SU-DHL-6 (cell line): ENCODE results near the gene PPEF2.

Experiments
- H2AFZ ChIP-seq: fragments of 200-600 bp; sonication (generic); 2 replicates; pipeline ENCODE4 v1.6.1; 2014; ENCODE audit warnings: low read depth, mild to moderate bottlenecking, moderate library complexity, mixed read lengths, antibody characterized with exemption, low read length; ENCODE audit not compliant: severe bottlenecking
- H3F3A ChIP-seq: fragments of 200-600 bp; shearing (Covaris generic); 2 replicates; pipeline ENCODE4 v1.6.0; 2016; ENCODE audit warnings: antibody characterized with exemption, mild to moderate bottlenecking; ENCODE audit not compliant: insufficient read depth
- H3K27ac ChIP-seq: fragments of 200-600 bp; sonication (generic); 2 replicates; pipeline ENCODE4 v1.5.1; 2016; ENCODE audit warnings: low read depth, mild to moderate bottlenecking, low read length, moderate library complexity, mixed read lengths
- H3K27me3 ChIP-seq: fragments of 200-600 bp; sonication (generic), shearing (Covaris generic); 2 replicates; pipeline ENCODE4 v1.6.0; 2014; ENCODE audit warnings: mild to moderate bottlenecking, low read length
- H3K36me3 ChIP-seq: fragments of 200-600 bp; sonication (generic); 2 replicates; pipeline ENCODE4 v1.6.1; 2014; ENCODE audit warnings: mild to moderate bottlenecking, low read length, mixed read lengths
- H3K4me2 ChIP-seq: fragments of 300-600, 200-600 bp; shearing (Covaris generic), sonication (generic); 2 replicates; pipeline ENCODE4 v1.6.0; 2014; ENCODE audit warnings: low read length, low read depth, mild to moderate bottlenecking; ENCODE audit not compliant: poor library complexity, severe bottlenecking
- H3K4me3 ChIP-seq: fragments of 200-600 bp; sonication (generic); 2 replicates; pipeline ENCODE4 v1.5.1; 2014; ENCODE audit warnings: antibody characterized with exemption, low read length, mild to moderate bottlenecking, mixed read lengths; ENCODE audit not compliant: insufficient read depth, poor library complexity, severe bottlenecking
- H3K79me2 ChIP-seq: fragments of 200-600 bp; sonication (generic); 2 replicates; pipeline ENCODE4 v1.6.1; 2014; ENCODE audit warnings: mild to moderate bottlenecking, low read length, moderate library complexity; ENCODE audit not compliant: insufficient read depth
- H3K9ac ChIP-seq: fragments of 200-600 bp; sonication (generic); 2 replicates; pipeline ENCODE4 v1.7.0; 2014; ENCODE audit warnings: mild to moderate bottlenecking, low read length
- H3K9me2 ChIP-seq: fragments of 200-600 bp; sonication (generic); replicated peaks from 2 replicates; pipeline ENCODE4 v1.6.1; 2014; ENCODE audit warnings: low read length; ENCODE audit not compliant: insufficient read depth
- H3K9me3 ChIP-seq: fragments of 200-600 bp; sonication (generic); 2 replicates; pipeline ENCODE4 v1.6.1; 2014; ENCODE audit warnings: low read length, mixed read lengths; ENCODE audit not compliant: insufficient read depth
- H4K20me1 ChIP-seq: fragments of 200-600 bp; sonication (generic); 2 replicates; pipeline ENCODE4 v1.6.1; 2014; ENCODE audit warnings: low read depth, mild to moderate bottlenecking, antibody characterized with exemption, low read length, moderate library complexity, mixed read lengths
- EZH2phosphoT487 ChIP-seq: fragments of 200-600 bp; sonication (generic), shearing (Covaris generic); conservative IDR thresholded peaks from 2 replicates; pipeline ENCODE4 v1.6.1; 2018; ENCODE audit warnings: mild to moderate bottlenecking, antibody characterized with exemption, low read length, moderate library complexity, mixed read lengths
- TF ChIP-seq, protein P1 (sequence below): fragments of 200-600 bp; sonication (generic); IDR thresholded peaks from one replicate; pipeline ENCODE4 v1.5.1; 2017; ENCODE audit warnings: antibody characterized with exemption, mild to moderate bottlenecking, low read length, moderate library complexity; ENCODE audit not compliant: insufficient read depth, poor library complexity, severe bottlenecking

The PPEF2 gene, protein sequence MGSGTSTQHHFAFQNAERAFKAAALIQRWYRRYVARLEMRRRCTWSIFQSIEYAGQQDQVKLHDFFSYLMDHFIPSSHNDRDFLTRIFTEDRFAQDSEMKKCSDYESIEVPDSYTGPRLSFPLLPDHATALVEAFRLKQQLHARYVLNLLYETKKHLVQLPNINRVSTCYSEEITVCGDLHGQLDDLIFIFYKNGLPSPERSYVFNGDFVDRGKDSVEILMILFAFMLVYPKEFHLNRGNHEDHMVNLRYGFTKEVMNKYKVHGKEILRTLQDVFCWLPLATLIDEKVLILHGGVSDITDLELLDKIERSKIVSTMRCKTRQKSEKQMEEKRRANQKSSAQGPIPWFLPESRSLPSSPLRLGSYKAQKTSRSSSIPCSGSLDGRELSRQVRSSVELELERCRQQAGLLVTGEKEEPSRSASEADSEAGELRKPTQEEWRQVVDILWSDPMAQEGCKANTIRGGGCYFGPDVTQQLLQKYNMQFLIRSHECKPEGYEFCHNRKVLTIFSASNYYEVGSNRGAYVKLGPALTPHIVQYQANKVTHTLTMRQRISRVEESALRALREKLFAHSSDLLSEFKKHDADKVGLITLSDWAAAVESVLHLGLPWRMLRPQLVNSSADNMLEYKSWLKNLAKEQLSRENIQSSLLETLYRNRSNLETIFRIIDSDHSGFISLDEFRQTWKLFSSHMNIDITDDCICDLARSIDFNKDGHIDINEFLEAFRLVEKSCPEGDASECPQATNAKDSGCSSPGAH

DNA sequence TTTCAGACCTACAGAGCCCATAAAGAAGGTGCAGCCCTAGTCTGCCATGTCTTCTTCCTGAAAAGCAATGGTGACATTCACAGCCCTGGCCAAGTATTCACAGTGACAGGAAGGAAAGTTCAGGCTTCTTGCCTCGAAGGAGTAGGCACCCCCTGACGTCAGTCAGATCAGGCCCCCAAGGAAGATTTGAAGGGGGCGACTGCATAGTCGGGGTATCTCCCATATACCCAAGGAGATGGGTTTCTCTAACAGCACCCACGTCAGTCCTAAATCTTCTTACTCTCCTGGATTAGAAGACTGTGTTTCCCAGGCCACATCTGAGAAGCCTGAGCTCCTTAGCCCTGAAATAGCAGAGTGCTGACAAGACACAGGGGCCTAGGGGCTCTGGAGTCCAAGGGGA lies at the start of gene PPEF2:
Gene PPEF2 (minus strand): TSS at position 101 of the 400 bp plus-strand sequence. CDS start 6,127 bp downstream, outside the sequence.
- no peak within 1 kb of the TSS for H3K4me2 ChIP-seq
- no peak within 1 kb of the TSS for H2AFZ ChIP-seq
- no peaks in the 10 kb centered on the region for H3K27me3 ChIP-seq
- H3K9me2 ChIP-seq: no peaks in the 10 kb centered on the region
- no peaks in the 10 kb centered on the region for H4K20me1 ChIP-seq
- H3F3A ChIP-seq: no peaks in the 10 kb centered on the region
- TF ChIP-seq EZH2phosphoT487: no peak
- TF ChIP-seq, protein P1, sequence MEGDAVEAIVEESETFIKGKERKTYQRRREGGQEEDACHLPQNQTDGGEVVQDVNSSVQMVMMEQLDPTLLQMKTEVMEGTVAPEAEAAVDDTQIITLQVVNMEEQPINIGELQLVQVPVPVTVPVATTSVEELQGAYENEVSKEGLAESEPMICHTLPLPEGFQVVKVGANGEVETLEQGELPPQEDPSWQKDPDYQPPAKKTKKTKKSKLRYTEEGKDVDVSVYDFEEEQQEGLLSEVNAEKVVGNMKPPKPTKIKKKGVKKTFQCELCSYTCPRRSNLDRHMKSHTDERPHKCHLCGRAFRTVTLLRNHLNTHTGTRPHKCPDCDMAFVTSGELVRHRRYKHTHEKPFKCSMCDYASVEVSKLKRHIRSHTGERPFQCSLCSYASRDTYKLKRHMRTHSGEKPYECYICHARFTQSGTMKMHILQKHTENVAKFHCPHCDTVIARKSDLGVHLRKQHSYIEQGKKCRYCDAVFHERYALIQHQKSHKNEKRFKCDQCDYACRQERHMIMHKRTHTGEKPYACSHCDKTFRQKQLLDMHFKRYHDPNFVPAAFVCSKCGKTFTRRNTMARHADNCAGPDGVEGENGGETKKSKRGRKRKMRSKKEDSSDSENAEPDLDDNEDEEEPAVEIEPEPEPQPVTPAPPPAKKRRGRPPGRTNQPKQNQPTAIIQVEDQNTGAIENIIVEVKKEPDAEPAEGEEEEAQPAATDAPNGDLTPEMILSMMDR: no peak
- no peaks in the 10 kb centered on the region for H3K79me2 ChIP-seq
- H3K27ac ChIP-seq: no peak within 1 kb of the TSS
- H3K36me3 ChIP-seq: no peaks in the 10 kb centered on the region
- H3K9me3 ChIP-seq: no peaks in the 10 kb centered on the region
- H3K9ac ChIP-seq: no peak within 1 kb of the TSS
- H3K4me3 ChIP-seq: no peak within 1 kb of the TSS

DNA sequence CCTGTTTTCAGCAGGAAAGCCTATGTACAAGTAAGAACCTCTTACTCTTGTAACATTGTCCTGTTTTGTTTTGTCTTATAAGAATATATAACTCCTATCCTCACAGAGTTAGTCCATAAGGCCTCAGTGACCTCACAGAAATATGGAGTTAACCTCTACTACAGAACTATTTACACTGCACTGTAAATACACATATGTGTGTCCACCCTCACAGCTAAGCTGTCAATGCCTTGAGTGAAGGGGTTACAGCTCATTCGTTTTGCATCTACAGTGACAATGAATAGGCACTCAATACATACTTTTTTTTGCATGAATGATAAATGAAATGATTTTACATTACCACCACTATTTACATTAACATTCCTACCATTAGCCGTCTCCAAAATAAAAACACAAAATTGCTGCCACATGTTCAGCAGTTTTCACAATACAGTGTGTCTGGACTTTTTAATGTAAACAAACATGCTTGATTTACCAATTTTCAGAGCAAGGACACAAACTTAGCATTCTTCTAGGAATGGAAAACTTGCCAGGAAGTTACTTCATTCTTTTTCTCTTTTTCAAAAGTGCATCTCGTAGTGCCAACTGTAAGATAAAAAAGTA lies 48.1 kb upstream of the PPEF2 start:
- Histone ChIP-seq H3K9me3 (no peaks in the 10 kb centered on the region), H3F3A (no peaks in the 10 kb centered on the region), H3K27me3 (no peaks in the 10 kb centered on the region), H3K9ac (no peak overlapping the region), H3K79me2 (no peaks in the 10 kb centered on the region), H3K4me3 (no peak overlapping the region), H3K9me2 (no peaks in the 10 kb centered on the region), H3K27ac (no peak overlapping the region), H3K4me2 (no peak overlapping the region), H4K20me1 (no peaks in the 10 kb centered on the region), H2AFZ (no peak overlapping the region), H3K36me3 (no peaks in the 10 kb centered on the region)
- TF ChIP-seq EZH2phosphoT487: no peak
- TF ChIP-seq, protein P1: no peak

DNA sequence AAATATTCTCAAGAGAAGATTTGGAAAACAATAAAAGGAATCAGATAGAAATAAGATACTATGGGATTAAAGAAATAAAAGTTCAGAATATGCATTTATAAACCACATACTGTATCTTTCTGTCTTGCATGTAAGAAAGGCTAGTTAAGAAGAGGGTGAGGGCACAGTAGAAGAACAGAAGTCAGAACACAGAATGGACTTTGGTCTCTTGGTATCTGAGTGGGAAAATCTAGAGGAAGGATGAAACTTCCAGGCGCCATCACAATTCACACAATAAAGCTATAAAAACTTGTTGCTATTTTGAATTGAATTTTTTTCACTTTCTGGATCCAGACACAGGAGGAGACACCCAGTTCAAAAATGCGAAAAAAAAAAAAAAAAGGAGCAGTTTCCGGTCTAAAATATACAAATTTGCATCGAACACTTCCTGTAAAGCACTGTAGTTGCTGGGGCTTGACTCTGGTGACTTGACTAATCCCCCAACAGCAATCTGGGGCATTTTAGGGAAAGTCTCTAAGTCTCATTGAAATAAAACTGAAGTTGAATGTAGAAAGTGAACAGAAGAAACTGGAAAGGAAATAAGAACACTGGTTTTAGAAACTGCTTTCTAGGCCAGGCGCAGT lies 46.7 kb upstream of the PPEF2 start:
- H3K9me2 ChIP-seq: no peaks in the 10 kb centered on the region
- H3K27me3 ChIP-seq: no peaks in the 10 kb centered on the region
- H3K9ac ChIP-seq: no peak overlapping the region
- H3K4me3 ChIP-seq: no peak overlapping the region
- H4K20me1 ChIP-seq: no peaks in the 10 kb centered on the region
- no peak overlapping the region for H2AFZ ChIP-seq
- H3K79me2 ChIP-seq: no peaks in the 10 kb centered on the region
- no peak overlapping the region for H3K4me2 ChIP-seq
- H3K27ac ChIP-seq: no peak overlapping the region
- TF ChIP-seq EZH2phosphoT487: no peak
- TF ChIP-seq, protein P1: no peak
- H3F3A ChIP-seq: no peaks in the 10 kb centered on the region
- H3K36me3 ChIP-seq: no peaks in the 10 kb centered on the region
- H3K9me3 ChIP-seq: no peaks in the 10 kb centered on the region
